Measurements from ENCODE around the gene BRAT1. TPM values are rescaled to one million over a fixed set of nuclear protein-coding genes. Genes with fewer than 3 reads are reported as not detected.
A peak's percentile ranks its signal among the peaks of the same experiment; 100 is the strongest.

The BRAT1 gene
- total and polyA plus RNA-seq, 8 donors, result 22.5 to 41.4 (median 28.0) TPM

GRCh38 chr7:2521952-2522591 lies 33.3 kb downstream of the BRAT1 start:
- peak; percentile 6 for ATAC-seq
- peak overlapping the region; percentile 82 to 85 for H3K27ac ChIP-seq
- peaks cover 0 to 16% of the 10 kb centered on the region in 2 donors for H3K27me3 ChIP-seq
- H3K4me3 ChIP-seq, result peak overlapping the region; percentile 37 to 81
- intact Hi-C loops (cut with DNase I), result no loop called here
- H3K4me1 ChIP-seq, result peaks cover 46 to 82% of the 10 kb centered on the region in 2 donors
- no peaks in the 10 kb centered on the region for H3K9me3 ChIP-seq
- TF ChIP-seq, protein P1, sequence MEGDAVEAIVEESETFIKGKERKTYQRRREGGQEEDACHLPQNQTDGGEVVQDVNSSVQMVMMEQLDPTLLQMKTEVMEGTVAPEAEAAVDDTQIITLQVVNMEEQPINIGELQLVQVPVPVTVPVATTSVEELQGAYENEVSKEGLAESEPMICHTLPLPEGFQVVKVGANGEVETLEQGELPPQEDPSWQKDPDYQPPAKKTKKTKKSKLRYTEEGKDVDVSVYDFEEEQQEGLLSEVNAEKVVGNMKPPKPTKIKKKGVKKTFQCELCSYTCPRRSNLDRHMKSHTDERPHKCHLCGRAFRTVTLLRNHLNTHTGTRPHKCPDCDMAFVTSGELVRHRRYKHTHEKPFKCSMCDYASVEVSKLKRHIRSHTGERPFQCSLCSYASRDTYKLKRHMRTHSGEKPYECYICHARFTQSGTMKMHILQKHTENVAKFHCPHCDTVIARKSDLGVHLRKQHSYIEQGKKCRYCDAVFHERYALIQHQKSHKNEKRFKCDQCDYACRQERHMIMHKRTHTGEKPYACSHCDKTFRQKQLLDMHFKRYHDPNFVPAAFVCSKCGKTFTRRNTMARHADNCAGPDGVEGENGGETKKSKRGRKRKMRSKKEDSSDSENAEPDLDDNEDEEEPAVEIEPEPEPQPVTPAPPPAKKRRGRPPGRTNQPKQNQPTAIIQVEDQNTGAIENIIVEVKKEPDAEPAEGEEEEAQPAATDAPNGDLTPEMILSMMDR (IDR thresholded peaks at IDR 0.05), result no peak
- H3K36me3 ChIP-seq, result peaks cover 0 to 24% of the 10 kb centered on the region in 2 donors
- DNase-seq, result peak in 2 of 4 donors; percentile 82 to 93

GRCh38 chr7:2521341-2521745 lies 34.0 kb downstream of the BRAT1 start:
- intact Hi-C loops (cut with DNase I), result no loop called here
- H3K27ac ChIP-seq, result peak overlapping the region; percentile 82 to 85
- no peak for DNase-seq
- ATAC-seq, result no peak
- H3K4me3 ChIP-seq, result peak overlapping the region; percentile 37 to 81
- H3K4me1 ChIP-seq, result peaks cover 46 to 75% of the 10 kb centered on the region in 2 donors
- peaks cover 0 to 16% of the 10 kb centered on the region in 2 donors for H3K27me3 ChIP-seq
- H3K36me3 ChIP-seq, result peaks cover 0 to 16% of the 10 kb centered on the region in 2 donors
- no peaks in the 10 kb centered on the region for H3K9me3 ChIP-seq
- TF ChIP-seq, protein P1 (IDR thresholded peaks at IDR 0.05), result no peak

- intact Hi-C loops (cut with DNase I), result no loop called here
- Histone ChIP-seq H3K36me3 (peaks cover 0 to 11% of the 10 kb centered on the region in 2 donors), H3K4me3 (peak overlapping the region; percentile 37 to 81), H3K27me3 (peaks cover 0 to 16% of the 10 kb centered on the region in 2 donors), H3K27ac (peak overlapping the region; percentile 82 to 85), H3K4me1 (peaks cover 46 to 70% of the 10 kb centered on the region in 2 donors), H3K9me3 (no peaks in the 10 kb centered on the region)
- DNase-seq, result no peak
- no peak for ATAC-seq
- TF ChIP-seq, protein P1 (IDR thresholded peaks at IDR 0.05), result no peak
Measured at GRCh38 chr7:2520761-2521290, 34.5 kb downstream of the BRAT1 start.

DNA sequence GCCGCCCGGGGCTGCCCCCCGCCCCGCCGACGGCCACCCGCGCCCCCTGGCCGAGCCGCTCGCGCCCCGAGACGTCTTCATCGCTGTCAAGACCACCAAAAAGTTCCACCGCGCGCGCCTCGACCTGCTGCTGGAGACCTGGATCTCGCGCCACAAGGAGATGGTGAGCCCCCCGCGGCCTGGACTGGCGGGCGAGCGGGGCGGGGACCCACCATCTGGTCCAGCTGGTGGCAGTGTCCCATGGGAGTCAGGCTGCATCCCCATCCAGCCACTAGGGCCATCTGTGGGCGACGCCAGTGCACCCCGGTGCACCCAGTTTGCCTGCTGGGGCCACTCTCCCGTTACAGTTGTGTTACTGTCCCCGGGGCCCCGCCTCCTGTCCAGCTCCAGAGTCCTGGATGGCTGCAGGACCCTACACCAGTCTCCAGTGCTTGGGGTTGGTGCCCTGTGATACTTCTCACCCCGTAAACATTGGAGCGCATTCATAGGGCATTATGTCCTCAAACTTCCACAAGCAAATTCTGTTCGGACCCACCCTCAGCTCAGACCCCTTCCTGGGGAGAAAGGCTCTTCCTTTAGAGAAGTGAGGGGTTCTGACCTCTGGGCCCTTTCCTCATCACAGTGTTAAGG lies 35.1 kb downstream of the BRAT1 start:
- H3K27me3 ChIP-seq, result peaks cover 0 to 16% of the 10 kb centered on the region in 2 donors
- TF ChIP-seq, protein P1 (IDR thresholded peaks at IDR 0.05), result no peak
- intact Hi-C loops (cut with DNase I), result no loop called here
- H3K27ac ChIP-seq, result peak overlapping the region in 1 of 2 donors; percentile 82
- DNase-seq (peak in 2 of 4 donors; percentile 61 to 89), ATAC-seq (no peak)
- H3K9me3 ChIP-seq, result no peaks in the 10 kb centered on the region
- H3K4me1 ChIP-seq, result peaks cover 41 to 64% of the 10 kb centered on the region in 2 donors
- peaks cover 0 to 5% of the 10 kb centered on the region in 2 donors for H3K36me3 ChIP-seq
- H3K4me3 ChIP-seq, result peak overlapping the region; percentile 37 to 81

All from left lung (tissue), 10 donors.